NCI-H1105 treated with DMSO at 0.1 percent for 48 hours (cell line): ENCODE results near the gene SPECC1.
"Not testable (repeated sequence)": the region's sequence is repeated elsewhere in the genome, so short reads cannot be mapped to it uniquely, and the experiment has no call there.

Experiments
- DNase-seq: peaks from one replicate; lab custom pipeline; 2025; lab: John Stamatoyannopoulos, UW

The SPECC1 gene

GRCh38 chr17:20068445-20068844 lies 59.3 kb downstream of the SPECC1 start:
- no peak for DNase-seq

DNA sequence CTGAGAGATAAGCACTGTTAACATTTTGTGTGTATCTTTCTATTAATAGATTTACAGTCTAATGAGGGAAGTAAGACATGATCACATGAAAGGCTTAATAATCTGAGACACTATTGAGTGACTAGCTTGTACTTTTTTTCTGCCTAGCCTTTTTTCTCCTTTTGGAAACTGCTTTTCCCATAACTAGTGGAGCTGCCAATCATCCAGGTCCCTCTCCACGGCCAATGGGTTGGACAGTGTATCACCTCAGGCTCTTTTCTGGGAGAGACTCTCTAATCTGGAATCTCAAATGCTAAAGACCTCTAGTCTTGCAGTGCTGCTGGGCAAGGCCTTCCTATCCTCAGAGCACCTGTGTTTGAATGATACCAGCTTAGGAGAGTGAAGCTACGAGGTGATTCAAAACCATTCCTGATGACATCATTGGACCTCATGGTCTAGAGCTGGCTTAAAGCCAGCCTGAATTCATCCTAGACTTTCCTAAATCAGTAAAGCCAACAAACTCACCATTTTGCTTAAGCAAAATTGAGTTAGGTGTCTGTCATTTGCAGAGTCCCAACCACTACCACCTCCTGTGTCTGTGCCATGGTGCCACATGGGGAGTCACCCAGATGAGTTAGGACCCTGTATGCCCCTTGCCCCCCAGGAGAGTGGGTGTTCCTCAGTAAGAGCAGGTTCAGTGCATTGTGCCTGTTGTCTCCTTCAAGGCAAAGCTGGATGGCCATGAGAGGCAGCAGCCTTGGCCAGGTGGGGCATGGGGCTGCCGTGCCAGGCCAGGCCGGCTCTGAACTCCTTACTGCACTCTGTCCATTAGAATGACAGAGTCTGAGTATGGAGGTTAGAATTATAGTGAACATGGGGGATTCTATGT lies 62.9 kb downstream of the SPECC1 start:
- peak; percentile 16 for DNase-seq

- no peak for DNase-seq
Observed at GRCh38 chr17:20072692-20072992, 63.5 kb downstream of the SPECC1 start.

DNA sequence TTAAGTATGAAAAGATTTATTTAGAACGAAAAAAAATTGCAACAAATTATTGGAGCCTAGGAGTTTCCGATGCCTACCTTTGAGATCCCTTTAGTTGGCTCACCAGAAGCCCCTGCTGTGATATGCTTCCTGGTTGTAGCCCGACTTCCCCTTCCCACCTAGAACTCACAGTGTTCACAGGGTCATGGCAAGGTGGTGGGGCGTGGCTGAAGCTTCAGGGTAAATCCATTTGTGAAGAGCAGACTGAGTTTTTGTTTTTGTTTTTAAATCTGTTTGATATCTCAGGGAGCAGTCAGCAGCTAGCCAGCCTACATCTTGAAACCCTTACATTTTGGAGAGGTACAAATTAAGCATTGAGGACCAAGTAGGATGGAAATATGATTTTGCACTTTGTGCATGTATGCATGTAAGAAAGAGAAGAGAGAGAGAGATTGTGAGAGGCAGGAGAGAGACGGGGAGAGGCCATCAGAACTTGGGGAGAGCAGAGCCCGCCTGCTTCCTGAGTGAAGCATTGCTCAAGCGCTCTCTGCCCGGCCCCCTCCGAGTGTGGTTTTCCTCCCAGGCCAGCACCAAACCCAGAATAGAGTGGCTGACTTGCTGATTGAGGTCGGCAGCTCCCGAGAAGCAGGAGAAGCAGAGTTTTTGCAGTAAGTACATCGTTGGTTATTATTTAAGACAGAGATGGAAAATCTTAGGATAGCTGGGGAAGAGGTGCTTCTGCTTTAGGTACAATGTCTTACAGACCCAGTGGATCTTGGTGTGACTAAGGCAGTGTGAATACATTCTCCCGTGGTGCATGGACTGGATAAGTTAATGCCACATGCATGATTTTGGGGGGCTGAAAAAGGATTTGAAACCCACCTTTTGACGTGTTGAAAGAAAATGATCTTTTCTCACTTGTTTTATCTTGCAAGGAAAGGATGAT lies 64.2 kb downstream of the SPECC1 start:
- no peak for DNase-seq

DNA sequence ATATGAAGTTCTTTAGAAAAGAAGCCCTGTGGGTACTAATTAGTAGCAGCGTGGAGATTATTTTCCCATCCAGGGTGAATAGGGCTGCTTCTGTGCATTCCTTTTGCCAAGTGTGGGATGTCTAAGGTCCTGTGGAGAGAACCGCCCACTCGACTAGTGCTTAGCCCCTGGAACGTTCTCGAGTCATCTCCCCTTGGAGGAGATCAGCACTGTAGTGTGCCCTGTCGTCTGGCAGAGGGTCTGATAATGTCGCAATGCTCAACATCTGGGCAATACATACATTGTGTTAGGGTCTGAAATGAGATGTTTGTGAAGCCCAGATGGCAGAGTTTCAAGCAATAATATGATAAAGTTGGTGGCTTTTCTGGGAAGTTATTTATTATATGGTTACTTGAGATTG lies 64.8 kb downstream of the SPECC1 start:
- no peak for DNase-seq

DNA sequence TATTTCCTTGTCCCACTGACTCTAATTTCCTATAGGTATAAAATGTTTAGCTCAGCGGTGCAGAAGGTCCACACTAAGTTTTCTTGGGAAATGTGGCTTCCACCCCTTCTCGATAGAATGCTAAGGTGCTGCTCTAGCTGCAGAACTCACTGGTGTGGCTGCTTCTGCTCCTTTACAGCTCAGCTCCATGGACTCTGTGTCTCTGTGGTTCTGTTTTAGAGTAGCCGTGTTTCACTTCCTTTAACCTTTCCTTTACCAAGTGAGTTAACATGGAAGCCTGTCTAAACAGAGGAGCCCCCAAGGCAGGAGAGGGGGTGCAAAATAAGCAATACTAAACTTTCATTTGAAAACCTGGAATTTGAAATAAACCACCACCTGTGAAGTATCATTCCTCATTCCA lies 65.3 kb downstream of the SPECC1 start:
- DNase-seq, result no peak

DNA sequence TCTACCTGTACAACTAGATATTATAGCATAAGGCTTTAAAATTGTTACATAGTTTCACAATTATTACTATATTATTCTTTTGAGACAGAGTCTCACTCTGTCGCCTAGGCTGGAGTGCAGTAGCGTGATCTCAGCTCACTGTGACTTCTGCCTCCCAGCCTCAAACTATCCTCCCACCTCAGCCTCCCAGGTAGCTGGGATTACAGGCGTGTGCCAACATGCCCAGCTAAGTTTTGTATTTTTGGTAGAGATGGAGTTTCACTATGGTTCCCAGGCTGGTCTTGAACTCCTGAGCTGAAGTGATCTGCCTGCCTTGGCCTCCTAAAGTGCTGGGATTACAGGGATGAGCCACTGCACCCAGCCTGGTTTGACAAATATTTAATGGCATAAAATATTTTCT lies 67.0 kb downstream of the SPECC1 start:
- not testable (repeated sequence) for DNase-seq

DNA sequence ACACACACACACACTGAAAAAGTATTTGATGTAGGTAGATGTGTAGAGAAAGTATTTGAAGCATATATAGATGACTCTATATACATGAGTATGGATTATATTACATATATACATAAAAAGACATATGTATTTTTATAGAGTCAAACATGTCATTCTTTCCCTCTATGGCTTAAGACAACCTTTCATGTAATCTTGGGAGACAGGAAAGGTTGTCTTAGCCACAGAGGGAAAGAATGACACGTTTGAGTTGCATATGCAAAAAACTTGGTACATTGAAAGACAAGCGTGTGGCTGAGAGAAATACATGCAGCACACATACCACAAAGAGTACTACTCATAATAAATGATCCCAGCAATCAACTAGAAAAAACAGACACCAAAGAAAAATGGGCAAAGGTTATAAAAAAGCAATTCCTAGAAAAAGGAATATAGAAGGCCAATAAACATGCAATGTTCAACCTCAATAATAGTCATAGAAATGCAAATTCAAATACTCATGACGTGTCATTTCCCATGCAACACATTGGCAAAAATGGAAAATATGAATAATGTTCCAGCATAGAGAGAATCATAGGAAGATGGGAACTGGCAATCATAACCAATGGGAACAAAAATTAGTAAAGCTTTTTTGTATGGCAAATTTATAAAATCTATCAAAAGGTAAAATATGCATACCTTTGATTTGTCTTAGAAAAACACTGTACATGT lies 69.0 kb downstream of the SPECC1 start:
- DNase-seq, result no peak

DNA sequence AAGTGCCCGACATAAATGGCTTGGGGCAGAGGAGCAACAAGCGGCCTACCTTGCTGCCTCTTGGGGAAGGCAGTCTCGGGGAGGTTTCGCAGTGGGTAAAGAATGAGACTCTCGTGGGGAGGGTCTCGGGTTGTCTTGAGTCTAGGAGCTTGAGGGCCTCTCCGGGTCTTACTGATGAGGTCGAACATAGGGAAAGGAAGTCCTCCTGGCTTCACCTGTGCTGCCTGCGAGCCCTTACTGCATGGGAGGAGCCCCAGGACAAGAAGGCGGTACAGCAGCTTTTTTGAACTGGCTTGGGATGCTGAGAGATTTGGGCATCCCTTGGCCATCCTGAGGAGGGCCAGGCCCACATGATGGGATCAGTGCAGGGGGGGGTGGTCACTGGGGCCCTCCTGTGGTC lies 71.4 kb downstream of the SPECC1 start:
- no peak for DNase-seq

DNA sequence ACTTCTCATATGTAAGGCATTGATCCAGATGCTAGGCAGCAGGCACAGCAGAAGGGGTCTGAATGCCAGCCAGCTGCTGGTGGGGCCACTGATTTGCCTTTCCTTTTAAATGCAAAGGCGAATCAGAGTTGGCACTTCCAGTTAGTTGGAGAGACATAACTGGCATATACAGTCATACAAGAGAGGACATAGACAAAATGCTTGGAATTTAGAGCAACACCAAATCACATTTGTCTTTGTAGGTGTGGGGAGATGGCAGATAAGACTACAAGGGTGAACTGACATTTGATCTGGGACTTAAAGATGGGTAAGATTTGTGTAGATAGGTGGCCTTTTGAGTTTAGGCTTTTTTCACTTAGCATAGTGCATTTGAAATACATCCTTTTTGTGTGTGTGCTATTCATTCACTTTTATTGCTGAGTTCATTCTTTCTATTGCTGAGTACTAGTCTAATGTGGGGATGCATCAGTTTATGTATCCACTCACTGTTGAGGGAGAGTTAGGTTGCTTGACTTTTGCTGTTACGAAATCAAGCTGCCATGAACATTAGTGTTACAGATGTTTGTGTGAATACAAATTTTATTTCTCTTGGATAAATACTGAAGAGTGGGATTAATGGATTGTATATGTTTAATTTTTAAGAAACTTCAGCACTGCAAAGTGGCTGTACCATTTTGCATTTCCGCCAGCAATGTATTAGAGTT lies 74.1 kb downstream of the SPECC1 start:
- no peak for DNase-seq

DNA sequence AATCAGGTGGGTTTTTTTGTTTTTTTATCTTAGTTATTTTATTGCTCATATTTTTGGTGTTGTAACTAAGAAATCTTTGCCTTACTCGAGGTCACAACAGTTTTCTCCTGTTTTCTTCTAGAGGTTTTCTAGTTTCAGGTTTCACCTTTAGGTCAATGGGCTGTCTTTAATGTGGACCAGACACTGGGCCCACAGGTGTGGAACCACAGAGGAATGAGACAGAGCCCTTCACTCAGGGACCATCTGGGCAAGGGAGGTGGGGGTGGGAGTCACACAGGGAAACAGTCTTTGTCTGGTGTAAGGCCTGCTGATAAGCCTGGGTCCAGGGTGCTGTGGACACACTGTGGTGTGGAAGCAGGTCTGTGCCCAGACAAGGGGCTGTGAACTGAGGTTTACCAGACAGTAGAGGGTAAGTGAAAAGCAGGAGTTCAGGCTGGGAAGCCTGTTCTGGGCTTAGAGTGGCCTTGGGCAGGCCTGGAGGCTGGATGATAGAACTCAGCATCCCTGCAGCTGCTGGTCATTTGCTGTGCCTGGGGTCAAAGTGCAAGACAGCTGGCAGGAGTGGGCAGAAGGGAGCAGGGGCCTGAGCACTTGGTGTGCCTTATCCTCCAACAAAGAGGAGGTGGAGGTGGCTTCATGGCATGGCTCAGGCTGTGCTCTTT lies 75.6 kb downstream of the SPECC1 start:
- DNase-seq, result no peak

DNA sequence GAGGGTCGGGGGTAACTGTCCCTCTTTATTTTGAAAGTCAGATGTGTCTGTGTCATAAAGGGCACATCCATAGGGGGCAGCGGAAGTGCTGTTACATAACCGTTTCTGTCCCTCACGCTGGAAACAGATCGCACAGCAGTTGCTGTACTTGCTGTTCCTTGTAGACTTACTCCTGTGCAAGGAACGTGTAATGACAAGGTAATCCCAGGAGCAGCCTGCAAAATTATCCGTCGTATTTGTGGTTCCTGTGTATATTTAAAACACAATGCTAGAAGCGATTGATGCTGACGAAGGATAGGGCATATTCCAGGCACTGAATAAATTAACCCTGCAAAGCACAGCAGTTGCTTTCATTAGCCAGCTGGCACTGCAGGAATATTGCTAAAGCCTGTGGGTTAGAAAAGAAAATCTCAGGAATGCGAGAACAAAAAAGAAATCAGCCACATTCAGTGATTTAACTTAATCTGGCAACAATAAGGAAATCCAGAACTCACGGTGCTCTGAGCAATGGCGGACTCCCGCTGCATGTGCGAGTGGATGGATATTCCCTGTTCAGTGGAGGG lies 76.2 kb downstream of the SPECC1 start:
- DNase-seq, result no peak

- DNase-seq, result no peak
Observed at GRCh38 chr17:20086416-20087076, 77.4 kb downstream of the SPECC1 start.

DNA sequence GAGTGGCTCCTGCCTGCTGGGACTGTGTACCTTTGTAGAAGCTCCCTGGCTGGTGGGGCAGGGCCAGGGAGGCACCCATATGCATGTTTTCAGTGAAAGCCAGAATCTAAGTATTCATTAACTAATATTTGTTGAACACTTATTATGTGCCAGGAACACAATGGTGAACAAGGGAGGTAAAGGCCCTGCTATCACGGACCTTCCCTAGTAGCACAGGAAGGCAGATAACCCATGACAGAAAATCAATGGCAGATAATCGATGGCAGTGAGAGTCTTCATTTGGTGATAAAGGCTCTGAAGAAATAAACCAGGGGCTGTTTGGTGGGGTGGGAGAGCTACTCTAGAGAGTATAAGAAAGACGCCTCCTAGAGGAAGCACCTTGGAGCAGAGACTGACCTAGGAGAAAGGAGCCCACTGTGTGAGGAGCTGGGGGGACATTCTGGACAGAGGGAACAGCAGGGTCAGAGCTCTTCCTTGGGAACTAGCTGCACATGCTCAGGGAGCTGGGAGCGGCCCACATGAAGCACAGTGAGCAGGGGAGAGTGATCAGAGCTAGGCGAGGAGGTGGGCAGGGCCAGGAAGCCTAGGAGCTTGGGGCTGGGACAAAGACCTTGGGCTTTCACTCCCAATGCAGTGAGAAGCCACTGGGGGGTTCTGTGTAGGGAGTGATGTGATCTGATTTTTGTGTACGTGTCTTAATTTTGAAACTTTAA lies 78.5 kb downstream of the SPECC1 start:
- no peak for DNase-seq

GRCh38 chr17:20089756-20090547 lies 80.8 kb downstream of the SPECC1 start:
- DNase-seq, result no peak

DNA sequence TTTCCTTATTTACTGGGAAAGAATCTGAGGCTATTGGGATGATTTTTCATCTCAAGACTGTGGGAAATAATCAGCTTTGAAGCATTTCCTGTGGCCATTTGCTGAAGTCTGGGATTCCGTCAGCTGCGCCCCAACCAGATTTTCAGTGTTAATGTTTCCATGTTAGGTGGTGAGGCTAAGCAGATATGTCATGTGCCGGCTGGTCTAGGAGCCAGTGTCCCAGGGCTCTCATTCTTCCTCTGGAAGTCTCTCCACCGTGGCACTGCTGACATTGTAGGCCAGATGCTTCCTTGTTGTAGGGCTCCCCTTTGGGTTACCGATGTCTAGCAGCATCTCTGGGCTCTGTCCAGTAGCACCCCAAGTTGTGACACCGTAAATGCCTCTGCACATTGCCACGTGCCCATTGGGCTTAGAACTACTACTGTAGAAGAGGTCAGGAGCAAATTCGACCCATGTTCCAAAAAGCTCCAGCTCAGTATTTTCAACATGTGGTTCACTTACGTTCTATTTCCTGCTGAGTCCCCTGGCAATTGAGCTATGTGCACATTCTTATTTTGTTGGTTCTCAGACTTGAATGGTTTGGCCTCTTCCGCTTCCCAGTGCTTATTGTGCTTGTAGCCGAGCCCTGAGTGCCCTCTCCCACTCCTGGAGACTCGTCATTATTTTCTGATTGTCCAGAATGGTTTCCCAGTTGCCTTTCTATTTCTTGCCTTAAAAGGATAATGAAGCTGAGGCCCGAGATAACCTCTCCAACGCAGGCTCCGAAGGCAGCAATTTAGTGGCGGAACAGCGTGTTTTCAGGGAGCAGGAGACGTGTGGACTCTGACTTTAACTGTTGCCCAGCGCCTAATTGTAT lies 82.2 kb downstream of the SPECC1 start:
- DNase-seq, result no peak

GRCh38 chr17:20092261-20092867 lies 83.2 kb downstream of the SPECC1 start:
- DNase-seq, result no peak
